Transverse colon (tissue), 4 donors: ENCODE results near the gene CTTN.

Experiments
- CTCF ChIP-seq, 5 experiments: fragments of 200-600 bp in 3 of 5; fragments of 450-650 bp in 2 of 5; sonication (generic) in 3 of 5; IDR thresholded peaks; 1 replicate in 2 of 5; 2 replicates in 3 of 5; pipeline ENCODE4 v1.5.1; 2016 to 2017; ENCODE audit warnings: antibody characterized with exemption in 5 of 5, inconsistent platforms in 3 of 5, mild to moderate bottlenecking in 2 of 5, moderate library complexity in 1 of 5
- POLR2A ChIP-seq: fragments of 450-650 bp; IDR thresholded peaks from one replicate; pipeline ENCODE4 v1.6.1; 2016; ENCODE audit warnings: antibody characterized with exemption, mild to moderate bottlenecking, moderate library complexity
- POLR2AphosphoS5 ChIP-seq, 3 donors: sonication (generic); formaldehyde crosslinking; IDR thresholded peaks; one replicate each; pipeline ENCODE4 v1.6.1; 2016; ENCODE audit warnings: antibody characterized with exemption in 3 of 3

- TF ChIP-seq CTCF (IDR thresholded peaks at IDR 0.05) (no peak), POLR2AphosphoS5 (IDR thresholded peaks at IDR 0.05) (no peak), POLR2A (no peak)
These were observed 34.7 kb downstream of the CTTN start for GRCh38 chr11:70433038-70433437.
